Heart left ventricle (tissue), 13 donors: ENCODE data around the gene SEMA6D.

Experiments used
- POLR2A ChIP-seq, 2 donors: fragments of 450-650 bp; IDR thresholded peaks; one replicate each; pipeline ENCODE4 v1.6.1; 2017; ENCODE audit warnings: antibody characterized with exemption in 2 of 2, mild to moderate bottlenecking in 2 of 2, moderate library complexity in 2 of 2
- TF ChIP-seq, protein P1 (sequence below), 12 donors: fragments of 200-600 bp; sonication (generic) in 4 of 12; IDR thresholded peaks; one replicate each; pipeline versions ENCODE4 v1.5.0 to v1.8.0; 2018 to 2022; ENCODE audit warnings: antibody characterized with exemption in 12 of 12, mild to moderate bottlenecking in 5 of 12
- donor health status: ischemic (EF 13 %, LVEDD 7.1; RV severe dilation, severe dysfunction).
- donor health status: DM: no; HTN: yes; CAD: no.
- donor health status: DM: no; HTN: no; CAD: no.
- donor health status: ischemic (EF 25% LVEDD 6.9; RV normal size, moderate dysfunction).
- donor health status: ischemic (EF 25% LVEDD 5.7; RV mildly dilated, moderate dysfunction).
- donor health status: ischemic (EF 35%, LVEDD 5.7; RV mildly dilated, moderate dysfunction).
- donor health status: nonischemic (EF 11% LVEDD 7.7; RV severe dilation, severe dysfunction).
- donor health status: DM: yes; HTN: yes; CAD: no.
- donor health status: PGD.
- donor health status: ischemic (EF 29% LVEDD 5.4; RV normal size, mild dysfunction).
- donor health status: nonischemic (EF 23%, LVEDD 6.1; RV moderate dilation, normal function).

DNA sequence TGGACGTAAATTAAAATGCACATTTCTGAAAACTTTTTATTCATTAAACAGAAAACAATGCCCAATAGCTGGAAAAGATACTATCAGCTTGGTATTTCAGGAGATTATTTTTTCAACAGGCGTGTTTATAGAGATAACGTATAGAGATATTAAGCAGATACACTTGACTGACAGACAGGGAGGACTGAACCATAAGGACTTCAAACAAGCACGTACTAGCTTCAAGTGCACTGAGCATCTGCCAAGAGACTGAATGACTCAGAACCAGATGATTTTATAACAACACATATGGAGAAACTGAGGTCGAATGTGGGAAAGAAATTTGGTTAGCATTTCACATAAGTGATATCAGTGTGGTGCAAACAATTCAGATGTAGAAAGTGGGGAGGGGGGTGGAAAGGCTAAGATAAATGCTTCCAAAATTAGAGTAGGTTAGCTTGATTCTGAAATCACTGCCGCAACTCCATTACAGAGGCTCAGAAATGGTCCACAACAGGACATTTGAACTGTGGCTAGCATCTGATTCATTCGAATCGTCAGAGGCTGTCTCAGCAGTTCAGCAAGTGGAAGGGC, 103.5 kb downstream of the SEMA6D start:
- TF ChIP-seq, protein P1, sequence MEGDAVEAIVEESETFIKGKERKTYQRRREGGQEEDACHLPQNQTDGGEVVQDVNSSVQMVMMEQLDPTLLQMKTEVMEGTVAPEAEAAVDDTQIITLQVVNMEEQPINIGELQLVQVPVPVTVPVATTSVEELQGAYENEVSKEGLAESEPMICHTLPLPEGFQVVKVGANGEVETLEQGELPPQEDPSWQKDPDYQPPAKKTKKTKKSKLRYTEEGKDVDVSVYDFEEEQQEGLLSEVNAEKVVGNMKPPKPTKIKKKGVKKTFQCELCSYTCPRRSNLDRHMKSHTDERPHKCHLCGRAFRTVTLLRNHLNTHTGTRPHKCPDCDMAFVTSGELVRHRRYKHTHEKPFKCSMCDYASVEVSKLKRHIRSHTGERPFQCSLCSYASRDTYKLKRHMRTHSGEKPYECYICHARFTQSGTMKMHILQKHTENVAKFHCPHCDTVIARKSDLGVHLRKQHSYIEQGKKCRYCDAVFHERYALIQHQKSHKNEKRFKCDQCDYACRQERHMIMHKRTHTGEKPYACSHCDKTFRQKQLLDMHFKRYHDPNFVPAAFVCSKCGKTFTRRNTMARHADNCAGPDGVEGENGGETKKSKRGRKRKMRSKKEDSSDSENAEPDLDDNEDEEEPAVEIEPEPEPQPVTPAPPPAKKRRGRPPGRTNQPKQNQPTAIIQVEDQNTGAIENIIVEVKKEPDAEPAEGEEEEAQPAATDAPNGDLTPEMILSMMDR (IDR thresholded peaks at IDR 0.05), result no peak
- no peak for TF ChIP-seq POLR2A (IDR thresholded peaks at IDR 0.05)
